Uterus (tissue), 2 donors: ENCODE measurements around the gene MAMLD1.

Source experiments
- POLR2A ChIP-seq, 2 donors: fragments of 450-650 bp; IDR thresholded peaks; one replicate each; pipeline ENCODE4 v1.6.1; 2016; ENCODE audit warnings: antibody characterized with exemption in 2 of 2, mild to moderate bottlenecking in 1 of 2, moderate library complexity in 1 of 2
- TF ChIP-seq, protein P1 (sequence below), 4 experiments: fragments of 200-600 bp in 2 of 4; fragments of 450-650 bp in 2 of 4; sonication (generic) in 2 of 4; IDR thresholded peaks; one replicate each; pipeline ENCODE4 v1.5.1; 2016 to 2019; ENCODE audit warnings: antibody characterized with exemption in 4 of 4, mild to moderate bottlenecking in 2 of 4, moderate library complexity in 1 of 4

DNA sequence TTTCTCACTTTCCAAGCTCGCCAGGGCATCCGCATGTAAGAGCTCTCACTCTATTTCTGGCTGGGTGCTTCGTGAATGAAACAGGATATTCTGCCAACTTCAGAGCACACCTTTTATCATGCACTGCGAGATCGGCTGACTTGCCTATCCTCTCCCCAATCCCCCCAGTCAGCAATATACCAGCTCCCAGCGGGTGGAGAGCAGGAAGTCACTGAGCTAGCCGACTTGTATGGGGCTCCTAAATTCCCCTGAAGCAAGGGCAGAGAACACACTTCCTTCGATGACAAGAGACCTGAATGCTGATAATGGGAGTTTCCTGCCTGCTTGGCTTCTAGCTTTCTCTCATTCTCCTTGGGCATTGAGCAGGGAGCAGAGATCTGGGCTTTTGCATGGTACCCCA, 33.8 kb upstream of the MAMLD1 start:
- TF ChIP-seq, protein P1, sequence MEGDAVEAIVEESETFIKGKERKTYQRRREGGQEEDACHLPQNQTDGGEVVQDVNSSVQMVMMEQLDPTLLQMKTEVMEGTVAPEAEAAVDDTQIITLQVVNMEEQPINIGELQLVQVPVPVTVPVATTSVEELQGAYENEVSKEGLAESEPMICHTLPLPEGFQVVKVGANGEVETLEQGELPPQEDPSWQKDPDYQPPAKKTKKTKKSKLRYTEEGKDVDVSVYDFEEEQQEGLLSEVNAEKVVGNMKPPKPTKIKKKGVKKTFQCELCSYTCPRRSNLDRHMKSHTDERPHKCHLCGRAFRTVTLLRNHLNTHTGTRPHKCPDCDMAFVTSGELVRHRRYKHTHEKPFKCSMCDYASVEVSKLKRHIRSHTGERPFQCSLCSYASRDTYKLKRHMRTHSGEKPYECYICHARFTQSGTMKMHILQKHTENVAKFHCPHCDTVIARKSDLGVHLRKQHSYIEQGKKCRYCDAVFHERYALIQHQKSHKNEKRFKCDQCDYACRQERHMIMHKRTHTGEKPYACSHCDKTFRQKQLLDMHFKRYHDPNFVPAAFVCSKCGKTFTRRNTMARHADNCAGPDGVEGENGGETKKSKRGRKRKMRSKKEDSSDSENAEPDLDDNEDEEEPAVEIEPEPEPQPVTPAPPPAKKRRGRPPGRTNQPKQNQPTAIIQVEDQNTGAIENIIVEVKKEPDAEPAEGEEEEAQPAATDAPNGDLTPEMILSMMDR (IDR thresholded peaks at IDR 0.05), result no peak
- TF ChIP-seq POLR2A (IDR thresholded peaks at IDR 0.05), result no peak
